H9 (cell line): Measurements from ENCODE around the gene KRT28. TPM values are rescaled to one million over a fixed set of nuclear protein-coding genes. Genes with fewer than 3 reads are reported as not detected.

Source experiments
- DNase-seq: peaks from one replicate; pipeline ENCODE4 v3.0.0-alpha.2; 2017
- H2AFZ ChIP-seq: one replicate; pipeline ENCODE4 v1.6.1; 2013; ENCODE audit warnings: mild to moderate bottlenecking, low read length, control low read depth, moderate library complexity
- H2AK5ac ChIP-seq: 2 replicates; pipeline ENCODE4 v1.6.1; 2013; ENCODE audit warnings: low read length, control low read depth, mixed read lengths; ENCODE audit not compliant: insufficient read length
- H2BK120ac ChIP-seq: one replicate; pipeline ENCODE4 v1.6.1; 2013; ENCODE audit warnings: low read depth, mild to moderate bottlenecking, low read length, control low read depth, inconsistent platforms; ENCODE audit not compliant: poor library complexity, severe bottlenecking
- H2BK12ac ChIP-seq: 2 replicates; pipeline ENCODE4 v1.6.1; 2013; ENCODE audit warnings: low read length, control low read depth, mixed read lengths, low read depth; ENCODE audit not compliant: insufficient read length
- H2BK15ac ChIP-seq: 2 replicates; pipeline ENCODE4 v1.6.1; 2013; ENCODE audit warnings: low read depth, low read length, control low read depth
- H2BK20ac ChIP-seq: one replicate; pipeline ENCODE4 v1.6.1; 2013; ENCODE audit warnings: low read depth, mild to moderate bottlenecking, low read length, control low read depth, inconsistent platforms; ENCODE audit not compliant: poor library complexity, severe bottlenecking
- H2BK5ac ChIP-seq: 2 replicates; pipeline ENCODE4 v1.6.1; 2013; ENCODE audit warnings: low read length, control low read depth, mixed read lengths; ENCODE audit not compliant: insufficient read length
- H3K14ac ChIP-seq: 2 replicates; pipeline ENCODE4 v1.6.1; 2013; ENCODE audit warnings: low read length, control low read depth; ENCODE audit not compliant: insufficient read depth
- H3K18ac ChIP-seq: 2 replicates; pipeline ENCODE4 v1.6.1; 2013; ENCODE audit warnings: low read depth, mild to moderate bottlenecking, mixed read lengths, low read length, control low read depth; ENCODE audit not compliant: insufficient read length
- H3K23ac ChIP-seq: 2 replicates; pipeline ENCODE4 v1.6.1; 2013; ENCODE audit warnings: low read length, control low read depth, mixed read lengths, low read depth; ENCODE audit not compliant: insufficient read length
- H3K23me2 ChIP-seq: 2 replicates; pipeline ENCODE4 v1.6.1; 2013; ENCODE audit warnings: low read depth, mild to moderate bottlenecking, mixed read lengths, low read length, control low read depth; ENCODE audit not compliant: insufficient read length, poor library complexity, severe bottlenecking
- H3K27ac ChIP-seq: 2 replicates; pipeline ENCODE4 v1.5.1; 2013; ENCODE audit warnings: low read length, control low read depth, mixed read lengths, low read depth; ENCODE audit not compliant: insufficient read length
- H3K27me3 ChIP-seq: 2 replicates; pipeline ENCODE4 v1.6.1; 2013; ENCODE audit warnings: low read length, control low read depth, inconsistent platforms; ENCODE audit not compliant: insufficient read depth
- H3K4ac ChIP-seq: 2 replicates; pipeline ENCODE4 v1.6.1; 2013; ENCODE audit warnings: low read depth, mild to moderate bottlenecking, control low read depth, inconsistent platforms, low read length, moderate library complexity
- H3K4me1 ChIP-seq: 2 replicates; pipeline ENCODE4 v1.6.1; 2013; ENCODE audit warnings: low read length, control low read depth, inconsistent platforms; ENCODE audit not compliant: insufficient read depth
- H3K4me2 ChIP-seq: 2 replicates; pipeline ENCODE4 v1.6.1; 2013; ENCODE audit warnings: low read length, control low read depth, mixed read lengths; ENCODE audit not compliant: insufficient read length, insufficient read depth
- H3K56ac ChIP-seq: 2 replicates; pipeline ENCODE4 v1.6.1; 2013; ENCODE audit warnings: low read depth, mild to moderate bottlenecking, mixed read lengths, low read length, control low read depth; ENCODE audit not compliant: insufficient read length
- H3K79me1 ChIP-seq: 2 replicates; pipeline ENCODE4 v1.6.1; 2013; ENCODE audit warnings: low read depth, mild to moderate bottlenecking, moderate library complexity, low read length, control low read depth, inconsistent platforms; ENCODE audit not compliant: insufficient read depth, poor library complexity, severe bottlenecking
- H3K79me2 ChIP-seq: 2 replicates; pipeline ENCODE4 v1.6.1; 2013; ENCODE audit warnings: low read length, control low read depth, inconsistent platforms; ENCODE audit not compliant: insufficient read depth
- H3K9ac ChIP-seq: 2 replicates; pipeline ENCODE4 v1.6.1; 2013; ENCODE audit warnings: low read length, control low read depth, mixed read lengths; ENCODE audit not compliant: insufficient read length; ENCODE audit errors: extremely low read depth
- H3K9me3 ChIP-seq: one replicate; pipeline ENCODE4 v1.6.1; 2013; ENCODE audit warnings: low read depth, low read length, inconsistent platforms; ENCODE audit not compliant: control insufficient read depth
- H3T11ph ChIP-seq: one replicate; pipeline ENCODE4 v1.6.1; 2013; ENCODE audit warnings: mild to moderate bottlenecking, low read length, control low read depth, inconsistent platforms
- H4K20me1 ChIP-seq: one replicate; pipeline ENCODE4 v1.6.1; 2013; ENCODE audit not compliant: control insufficient read depth, insufficient read length, insufficient read depth
- H4K5ac ChIP-seq: 2 replicates; pipeline ENCODE4 v1.6.1; 2013; ENCODE audit warnings: low read depth, mild to moderate bottlenecking, mixed read lengths, low read length, control low read depth; ENCODE audit not compliant: insufficient read length
- H4K8ac ChIP-seq: replicated peaks from 2 replicates; pipeline ENCODE4 v1.6.1; 2013; ENCODE audit warnings: low read length, control low read depth, mixed read lengths, low read depth; ENCODE audit not compliant: insufficient read length
- H4K91ac ChIP-seq: 2 replicates; pipeline ENCODE4 v1.6.1; 2013; ENCODE audit warnings: low read depth, mild to moderate bottlenecking, moderate library complexity, mixed read lengths, low read length, control low read depth; ENCODE audit not compliant: insufficient read length
- H3K27ac Mint-ChIP-seq, 3 experiments: 2 replicates in 2 of 3; 3 replicates in 1 of 3; pipeline ENCODE4 v1.8.0; 2020 to 2021; ENCODE audit warnings: mixed read lengths in 3 of 3, mild to moderate bottlenecking in 1 of 3, moderate library complexity in 1 of 3
- H3K27me3 Mint-ChIP-seq: 2 replicates; pipeline ENCODE4 v1.8.0; 2021; ENCODE audit warnings: low read depth, mild to moderate bottlenecking, moderate library complexity, mixed read lengths
- H3K36me3 Mint-ChIP-seq, 3 experiments: 2 replicates in 2 of 3; 3 replicates in 1 of 3; pipeline ENCODE4 v1.8.0; 2020 to 2021; ENCODE audit warnings: low read depth in 3 of 3, mixed read lengths in 3 of 3; ENCODE audit not compliant: insufficient read depth in 1 of 3
- H3K4me1 Mint-ChIP-seq, 2 experiments: 2 replicates each; pipeline ENCODE4 v1.8.0; 2020; ENCODE audit warnings: mixed read lengths in 2 of 2
- H3K4me3 Mint-ChIP-seq, 2 experiments: 2 replicates in 1 of 2; 3 replicates in 1 of 2; pipeline ENCODE4 v1.8.0; 2020 to 2021; ENCODE audit warnings: mild to moderate bottlenecking in 2 of 2, mixed read lengths in 2 of 2, moderate library complexity in 1 of 2
- H3K9me3 Mint-ChIP-seq, 2 experiments: 2 replicates in 1 of 2; 3 replicates in 1 of 2; pipeline ENCODE4 v1.8.0; 2020; ENCODE audit warnings: mild to moderate bottlenecking in 2 of 2, mixed read lengths in 2 of 2, moderate library complexity in 1 of 2
- CTCF ChIP-seq: fragments of 200-600 bp; sonication (generic); conservative IDR thresholded peaks from 3 replicates; pipeline ENCODE4 v1.8.0; 2021; ENCODE audit warnings: antibody characterized with exemption, mild to moderate bottlenecking
- WGBS: extraction: QIAGEN DNeasy Blood & Tissue Kit; methylation state at CpG from one replicate; pipeline ENCODE4 v1.1.7; 2013; ENCODE audit warnings: missing lambda C conversion rate, low lambda C conversion rate, mixed read lengths; ENCODE audit not compliant: insufficient read length; ENCODE audit errors: extremely low coverage; 5-methylcytosine and 5-hydroxymethylcytosine counted together
- total RNA-seq: library from RNA; stranded (reverse); gene quantifications from 2 replicates; pipeline ENCODE4 v1.2.1, GENCODE V29; 2021

The KRT28 gene
- total RNA-seq, 1 experiment from 2014 or later = not detected

- no peak overlapping the region for H3T11ph ChIP-seq
- H3K56ac ChIP-seq = no peak overlapping the region
- H3K27ac ChIP-seq = no peak overlapping the region
- no peaks in the 10 kb centered on the region for H3K9me3 ChIP-seq
- no peak for DNase-seq
- no peak overlapping the region for H2BK12ac ChIP-seq
- Mint-ChIP-seq H3K4me3 (no peak overlapping the region), H3K4me1 (no peaks in the 10 kb centered on the region), H3K36me3 (peaks cover 0 to 8% (median 8%) of the 10 kb centered on the region in 3 experiments; a peak in 5 of 7 replicates), H3K27ac (no peak overlapping the region), H3K27me3 (peaks cover 89% of the 10 kb centered on the region), H3K9me3 (no peaks in the 10 kb centered on the region)
- no peak overlapping the region for H3K18ac ChIP-seq
- no peak for TF ChIP-seq CTCF
- no peaks in the 10 kb centered on the region for H3K79me2 ChIP-seq
- no peak overlapping the region for H2AFZ ChIP-seq
- no CpG with 5 or more reads among the region's 3 CpGs for WGBS
- no peaks in the 10 kb centered on the region for H3K79me1 ChIP-seq
- no peak overlapping the region for H3K4me2 ChIP-seq
- H3K14ac ChIP-seq = no peak overlapping the region
- H4K91ac ChIP-seq = no peak overlapping the region
- H4K20me1 ChIP-seq = no peaks in the 10 kb centered on the region
- H3K27me3 ChIP-seq = peaks cover 1% of the 10 kb centered on the region; the same call in 1 of the 2 replicates
- no peak overlapping the region for H3K23ac ChIP-seq
- no peak overlapping the region for H4K8ac ChIP-seq
- no peak overlapping the region for H2BK120ac ChIP-seq
- no peak overlapping the region for H2BK5ac ChIP-seq
- no peaks in the 10 kb centered on the region for H3K4me1 ChIP-seq
- H3K23me2 ChIP-seq = no peaks in the 10 kb centered on the region
- no peak overlapping the region for H3K4ac ChIP-seq
- no peak overlapping the region for H3K9ac ChIP-seq
- H4K5ac ChIP-seq = no peak overlapping the region
- H2BK20ac ChIP-seq = no peak overlapping the region
- H2BK15ac ChIP-seq = no peak overlapping the region
- H2AK5ac ChIP-seq = no peak overlapping the region
Observed at GRCh38 chr17:40812639-40813038, 12.9 kb upstream of the KRT28 start.
